ENCODE results near the gene RAC3. TPM values are rescaled to one million over a fixed set of nuclear protein-coding genes. Genes with fewer than 3 reads are reported as not detected.

The RAC3 gene
- total RNA-seq, 1 experiment from 2014 or later = 84.8 TPM

DNA sequence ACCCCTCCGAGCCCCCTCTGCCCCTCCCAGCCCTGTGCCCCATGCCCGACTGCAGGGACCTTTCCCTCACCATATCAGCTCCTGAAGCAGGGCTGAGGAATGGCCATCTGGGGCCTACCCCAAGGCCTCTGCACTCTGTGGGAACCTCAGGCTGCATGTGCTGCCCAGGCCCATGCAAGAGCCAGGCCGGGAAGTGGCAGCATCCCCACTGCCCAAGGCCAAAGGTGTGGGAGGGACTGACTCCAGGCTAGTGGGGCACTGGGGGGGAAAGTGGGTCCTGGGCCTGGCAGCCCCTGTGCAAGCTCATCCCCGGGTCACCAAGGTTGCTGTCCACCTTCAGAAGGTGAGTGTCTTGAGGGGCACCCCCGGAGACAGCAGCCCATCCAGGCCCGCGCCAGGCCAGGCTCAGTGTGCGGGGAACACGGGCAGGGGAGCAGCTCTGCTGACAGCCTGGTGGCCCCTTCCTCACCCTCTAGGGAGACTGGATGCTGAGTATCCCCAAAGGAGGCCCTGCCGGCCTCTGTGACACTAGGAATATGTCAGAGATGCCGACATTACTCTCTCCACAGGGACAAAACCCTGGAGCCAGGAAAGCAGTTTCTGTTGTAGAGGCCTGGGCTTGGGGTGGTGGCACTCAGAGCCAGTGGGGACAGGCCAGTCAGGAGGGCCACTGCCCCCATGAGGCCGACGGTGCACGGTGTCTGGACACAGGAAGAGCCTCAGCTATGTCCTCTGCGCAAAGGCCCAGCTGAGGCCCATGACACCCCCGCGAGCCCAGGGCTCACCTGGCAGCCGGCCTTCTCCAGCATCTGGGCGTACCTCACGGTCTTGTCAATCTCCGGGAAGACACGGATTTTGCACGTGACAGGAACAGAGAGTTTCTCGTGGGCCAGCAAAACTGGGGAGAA lies 30.9 kb downstream of the RAC3 start:
- H4K5ac ChIP-seq (ENCODE audit: insufficient read length, low read depth, low read length) = no peak overlapping the region
- no peak overlapping the region for H2BK12ac ChIP-seq (ENCODE audit: insufficient read length, low read depth, low read length)
- Mint-ChIP-seq H3K27me3 (ENCODE audit: low read depth) (peaks cover 4% of the 10 kb centered on the region; the same call in 1 of the 2 replicates), H3K4me1 (peaks cover 4 to 5% of the 10 kb centered on the region in 2 experiments), H3K36me3 (ENCODE audit: insufficient read depth in 1 of 3, low read depth in 3 of 3) (peaks cover 4 to 23% (median 21%) of the 10 kb centered on the region in 3 experiments), H3K4me3 (peak overlapping the region in 1 of 2 experiments; percentile 15; a peak in 1 of 5 replicates), H3K9me3 (no peaks in the 10 kb centered on the region; a peak in 1 of 5 replicates), H3K27ac (no peak overlapping the region)
- H3K79me2 ChIP-seq (ENCODE audit: insufficient read depth, low read length) = no peaks in the 10 kb centered on the region
- H2BK15ac ChIP-seq (ENCODE audit: low read depth, low read length) = no peak overlapping the region
- no peak overlapping the region for H2BK120ac ChIP-seq (ENCODE audit: low read depth, low read length, poor library complexity, severe bottlenecking)
- H3K23ac ChIP-seq (ENCODE audit: insufficient read length, low read depth, low read length) = no peak overlapping the region
- H2BK5ac ChIP-seq (ENCODE audit: insufficient read length, low read length) = no peak overlapping the region
- no peaks in the 10 kb centered on the region for H4K20me1 ChIP-seq (ENCODE audit: control insufficient read depth, insufficient read depth, insufficient read length)
- H3K9ac ChIP-seq (ENCODE audit: extremely low read depth, insufficient read length, low read length) = no peak overlapping the region
- no peak overlapping the region for H2AFZ ChIP-seq (ENCODE audit: low read length)
- WGBS (ENCODE audit: extremely low coverage, insufficient read length, low lambda C conversion rate) = no CpG with 5 or more reads among the region's 24 CpGs
- H3K27ac ChIP-seq (ENCODE audit: insufficient read length, low read depth, low read length) = no peak overlapping the region
- no peak overlapping the region for H3K4me2 ChIP-seq (ENCODE audit: insufficient read depth, insufficient read length, low read length)
- no peak overlapping the region for H3K14ac ChIP-seq (ENCODE audit: insufficient read depth, low read length)
- TF ChIP-seq CTCF (conservative IDR thresholded peaks at IDR 0.05) = no peak; the same call in 2 of the 3 replicates
- H3K4me1 ChIP-seq (ENCODE audit: insufficient read depth, low read length) = no peaks in the 10 kb centered on the region
- peaks cover 15% of the 10 kb centered on the region for H3K23me2 ChIP-seq (ENCODE audit: insufficient read length, low read depth, low read length, poor library complexity, severe bottlenecking)
- no peaks in the 10 kb centered on the region for H3K79me1 ChIP-seq (ENCODE audit: insufficient read depth, low read depth, low read length, poor library complexity, severe bottlenecking)
- no peaks in the 10 kb centered on the region for H3K9me3 ChIP-seq (ENCODE audit: control insufficient read depth, low read depth, low read length)
- H2AK5ac ChIP-seq (ENCODE audit: insufficient read length, low read length) = no peak overlapping the region
- no peak overlapping the region for H4K91ac ChIP-seq (ENCODE audit: insufficient read length, low read depth, low read length)
- no peak overlapping the region for H3K56ac ChIP-seq (ENCODE audit: insufficient read length, low read depth, low read length)
- no peak overlapping the region for H4K8ac ChIP-seq (replicated peaks; ENCODE audit: insufficient read length, low read depth, low read length)
- H3T11ph ChIP-seq (ENCODE audit: low read length) = no peak overlapping the region
- H3K18ac ChIP-seq (ENCODE audit: insufficient read length, low read depth, low read length) = no peak overlapping the region
- DNase-seq = no peak
- no peak overlapping the region for H3K4ac ChIP-seq (ENCODE audit: low read depth, low read length)
- no peaks in the 10 kb centered on the region for H3K27me3 ChIP-seq (ENCODE audit: insufficient read depth, low read length)
- H2BK20ac ChIP-seq (ENCODE audit: low read depth, low read length, poor library complexity, severe bottlenecking) = no peak overlapping the region

All from H9 (cell line).